ENCODE measurements around the gene FTSJ3.
A peak's percentile ranks its signal among the peaks of the same experiment; 100 is the strongest.
"Not testable (repeated sequence)": the region's sequence is repeated elsewhere in the genome, so short reads cannot be mapped to it uniquely, and the experiment has no call there.

The FTSJ3 gene

DNA sequence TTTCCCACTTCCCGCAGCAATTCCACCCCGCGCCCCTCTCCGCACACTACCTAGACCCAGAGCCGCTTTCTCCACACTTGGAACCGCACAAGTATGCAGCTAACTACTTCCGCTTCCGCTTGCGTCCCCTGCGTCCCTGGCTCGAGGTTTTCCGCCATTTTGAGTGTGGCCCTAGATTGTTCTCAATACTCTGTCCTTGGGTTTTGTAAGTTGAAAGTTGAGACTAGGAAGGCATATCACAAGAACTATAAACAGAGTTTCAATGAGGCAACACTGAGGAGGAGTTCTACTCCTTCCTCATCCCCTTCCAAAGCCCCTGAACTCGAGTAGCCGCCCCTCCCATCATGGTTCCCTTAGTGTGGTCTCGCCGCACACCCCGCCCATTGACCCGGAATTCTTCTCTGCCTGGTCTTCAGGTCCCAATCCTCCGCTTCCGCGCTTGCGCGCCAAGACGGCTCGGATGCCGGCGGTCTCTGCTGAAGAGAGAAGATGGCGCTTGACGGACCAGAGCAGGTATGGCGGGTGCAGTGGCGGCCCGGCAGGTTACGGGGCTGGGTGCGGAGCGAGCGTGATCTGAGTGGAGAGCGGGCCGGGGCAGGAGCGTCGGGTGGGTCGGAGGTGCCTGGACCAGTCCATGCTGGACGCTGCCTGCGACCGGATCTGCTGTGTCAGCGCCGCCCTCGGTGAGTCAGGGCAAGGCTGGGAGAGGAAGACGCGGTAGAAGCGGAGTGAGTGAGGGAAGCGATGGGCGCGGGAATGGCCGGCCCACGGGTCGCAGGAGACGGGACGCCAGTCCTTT, at the start of gene FTSJ3, which contains the start of gene PSMC5:
FTSJ3 (minus strand) TSS at position 662 of the 799 bp plus-strand sequence. CDS start 761 bp downstream, outside the sequence.
PSMC5 (plus strand) TSS at position 430 of the 799 bp plus-strand sequence; CDS start at position 490, 60 bp downstream.
- TF ChIP-seq GATA2 (IDR thresholded peaks at IDR 0.05; ENCODE audit: low read depth, low read length): no peak
- no peak for TF ChIP-seq GATA3 (IDR thresholded peaks at IDR 0.05; ENCODE audit: low read depth, low read length)

- TF ChIP-seq GATA2, GATA3 (IDR thresholded peaks at IDR 0.05; ENCODE audit: low read depth, low read length): not testable (repeated sequence)
Observed at GRCh38 chr17:63873577-63873976, 46.1 kb upstream of the FTSJ3 start, which contains the start of gene CSH2. TSS of gene CSH2 (minus strand) at chr17:63873677. CDS start at chr17:63873614, 63 bp downstream.

- no peak for TF ChIP-seq GATA2 (IDR thresholded peaks at IDR 0.05; ENCODE audit: low read depth, low read length)
- TF ChIP-seq GATA3 (IDR thresholded peaks at IDR 0.05; ENCODE audit: low read depth, low read length): no peak
Observed at GRCh38 chr17:63859257-63859656, 31.8 kb upstream of the FTSJ3 start.

DNA sequence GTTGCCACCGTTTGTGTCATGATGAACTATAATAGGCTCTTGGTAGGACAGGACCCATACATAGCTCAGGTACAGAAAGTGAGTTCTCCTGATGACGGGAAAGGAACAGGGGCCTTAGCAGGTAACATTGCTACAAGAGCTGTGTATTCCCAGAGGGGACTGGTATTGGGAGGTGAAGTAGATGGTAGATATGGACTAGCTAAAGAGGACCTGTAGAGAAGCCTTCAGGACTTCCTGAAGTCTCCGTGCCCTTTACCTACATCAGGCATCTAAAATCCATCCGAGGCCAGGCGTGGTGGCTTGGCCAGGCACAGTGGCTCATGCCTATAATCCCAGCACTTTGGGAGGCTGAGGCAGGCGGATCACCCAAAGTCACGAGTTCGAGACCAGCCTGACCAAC, 27.7 kb upstream of the FTSJ3 start:
- no peak for TF ChIP-seq GATA2 (IDR thresholded peaks at IDR 0.05; ENCODE audit: low read depth, low read length)
- TF ChIP-seq GATA3 (IDR thresholded peaks at IDR 0.05; ENCODE audit: low read depth, low read length): no peak

GRCh38 chr17:63854709-63855108, 27.2 kb upstream of the FTSJ3 start:
- TF ChIP-seq GATA2 (IDR thresholded peaks at IDR 0.05; ENCODE audit: low read depth, low read length): no peak
- no peak for TF ChIP-seq GATA3 (IDR thresholded peaks at IDR 0.05; ENCODE audit: low read depth, low read length)

GRCh38 chr17:63853260-63853659, 25.8 kb upstream of the FTSJ3 start:
- no peak for TF ChIP-seq GATA2 (IDR thresholded peaks at IDR 0.05; ENCODE audit: low read depth, low read length)
- no peak for TF ChIP-seq GATA3 (IDR thresholded peaks at IDR 0.05; ENCODE audit: low read depth, low read length)

GRCh38 chr17:63850401-63850800, 22.9 kb upstream of the FTSJ3 start:
- TF ChIP-seq GATA2 (IDR thresholded peaks at IDR 0.05; ENCODE audit: low read depth, low read length) (no peak), GATA3 (IDR thresholded peaks at IDR 0.05; ENCODE audit: low read depth, low read length) (no peak)

DNA sequence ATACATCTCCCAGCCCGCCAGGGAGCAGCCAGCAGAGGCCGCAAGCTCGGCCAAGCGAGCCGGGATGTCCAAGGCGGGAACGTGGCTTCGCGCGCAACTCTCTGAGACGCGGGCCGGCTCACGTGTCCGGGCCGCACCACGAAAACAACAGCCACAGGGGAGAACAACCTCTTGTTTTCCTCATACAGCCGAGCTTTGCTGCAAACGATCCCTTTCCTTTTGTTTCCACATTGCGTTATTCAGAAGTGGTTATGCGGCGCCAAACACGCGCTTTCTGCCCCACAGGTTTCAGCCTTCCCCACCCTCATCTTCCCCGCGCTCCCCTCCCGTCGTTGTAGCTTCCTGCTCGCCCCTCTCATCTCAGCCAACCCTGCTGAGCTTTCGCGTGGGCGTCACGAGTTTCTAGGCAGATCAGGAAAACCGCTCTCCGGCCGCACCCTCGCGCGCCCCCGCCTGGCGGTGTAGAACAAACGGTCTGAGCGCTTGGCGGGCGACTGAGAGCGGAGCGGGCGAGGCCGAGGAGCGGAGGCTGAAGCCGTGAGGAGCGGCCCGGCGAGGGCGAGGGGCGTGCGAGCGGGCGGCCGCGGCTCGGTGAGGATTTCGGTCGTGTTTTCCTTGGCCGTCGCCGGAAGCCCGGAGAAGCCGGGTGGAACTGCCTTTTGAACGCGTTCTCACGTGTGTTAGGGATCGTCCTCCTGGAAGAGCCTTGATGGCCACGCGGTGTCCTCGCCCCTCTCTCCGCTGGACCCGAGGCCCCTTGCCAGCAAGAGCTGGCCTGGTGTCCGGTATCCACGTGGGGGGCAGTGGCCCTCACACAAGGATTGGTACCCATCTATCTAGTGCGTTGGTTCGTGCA, 21.6 kb upstream of the FTSJ3 start:
- TF ChIP-seq GATA2 (IDR thresholded peaks at IDR 0.05; ENCODE audit: low read depth, low read length) (no peak), GATA3 (IDR thresholded peaks at IDR 0.05; ENCODE audit: low read depth, low read length) (no peak)

DNA sequence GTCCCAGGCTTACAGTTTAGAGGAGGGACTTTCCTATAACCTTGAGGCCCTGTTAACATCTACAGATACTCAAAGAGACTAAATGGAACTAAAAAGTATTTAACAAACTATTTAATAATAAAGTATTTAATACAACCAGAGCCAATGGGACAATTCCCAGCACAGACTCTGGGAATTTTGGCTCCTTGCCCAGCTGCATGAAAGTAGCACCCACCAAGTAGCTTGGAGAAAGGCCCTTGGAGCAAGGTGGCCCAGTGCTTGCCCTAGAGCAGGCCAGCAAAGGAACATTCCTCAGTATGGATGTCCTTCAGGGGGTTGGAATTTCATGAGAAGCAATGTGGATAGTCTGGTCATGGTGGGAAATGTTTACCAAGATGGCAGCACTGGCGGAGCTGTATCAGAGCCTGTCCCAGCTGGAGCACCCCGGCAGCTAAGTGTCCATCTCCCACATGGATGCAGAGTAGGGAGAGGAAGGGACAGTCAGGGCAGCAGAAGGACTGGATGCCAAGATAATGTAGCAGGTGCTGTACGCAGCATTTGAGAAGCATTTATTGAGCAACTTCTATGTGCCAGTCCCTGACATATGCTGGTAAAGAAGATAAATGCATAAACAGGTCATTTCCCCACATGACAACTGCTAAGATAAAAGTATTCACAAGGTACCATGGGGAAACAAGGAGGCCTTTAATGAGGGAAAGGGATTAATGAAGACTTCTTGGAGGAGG, 20.2 kb upstream of the FTSJ3 start:
- TF ChIP-seq GATA3 (IDR thresholded peaks at IDR 0.05; ENCODE audit: low read depth, low read length) (no peak), GATA2 (IDR thresholded peaks at IDR 0.05; ENCODE audit: low read depth, low read length) (no peak)

- TF ChIP-seq GATA2 (IDR thresholded peaks at IDR 0.05; ENCODE audit: low read depth, low read length) (no peak), GATA3 (IDR thresholded peaks at IDR 0.05; ENCODE audit: low read depth, low read length) (no peak)
Observed at GRCh38 chr17:63845509-63845908, 18.0 kb upstream of the FTSJ3 start.

DNA sequence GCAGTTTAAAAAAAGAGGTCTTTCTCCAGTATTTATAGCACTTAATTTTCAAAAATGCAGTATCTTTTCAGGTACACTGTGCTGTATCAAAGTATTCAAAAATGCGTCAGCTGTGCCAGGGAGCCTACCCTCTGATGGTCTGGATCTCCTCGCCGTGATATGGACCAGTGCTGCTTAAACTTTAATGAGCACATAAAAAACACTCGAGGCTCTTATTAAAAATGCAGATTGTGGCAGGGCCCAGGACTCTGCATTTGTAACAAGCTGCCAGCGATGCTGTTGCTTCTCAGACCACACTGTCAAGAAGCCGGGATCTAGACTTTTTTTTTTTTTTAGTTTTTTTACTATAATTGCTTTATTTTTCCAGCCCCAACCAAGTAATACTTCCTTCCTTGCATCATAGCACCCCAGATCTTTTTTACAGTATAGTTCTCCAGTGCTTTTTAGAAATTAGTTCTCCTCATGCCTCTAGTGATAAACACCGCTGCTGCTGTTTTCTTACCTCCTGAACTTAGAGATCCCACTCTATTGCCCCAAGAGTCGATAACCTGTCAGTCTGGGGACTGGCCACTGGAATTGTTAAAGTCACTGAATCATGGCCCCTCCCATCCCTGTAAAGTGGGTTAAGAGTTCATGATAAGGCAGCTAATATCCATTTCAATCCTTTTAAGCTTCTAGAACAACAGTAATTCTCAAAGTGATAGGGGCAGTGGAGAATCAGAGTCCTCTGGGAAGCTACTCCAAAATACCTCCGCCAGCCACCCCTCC, 16.6 kb upstream of the FTSJ3 start:
- no peak for TF ChIP-seq GATA3 (IDR thresholded peaks at IDR 0.05; ENCODE audit: low read depth, low read length)
- no peak for TF ChIP-seq GATA2 (IDR thresholded peaks at IDR 0.05; ENCODE audit: low read depth, low read length)

DNA sequence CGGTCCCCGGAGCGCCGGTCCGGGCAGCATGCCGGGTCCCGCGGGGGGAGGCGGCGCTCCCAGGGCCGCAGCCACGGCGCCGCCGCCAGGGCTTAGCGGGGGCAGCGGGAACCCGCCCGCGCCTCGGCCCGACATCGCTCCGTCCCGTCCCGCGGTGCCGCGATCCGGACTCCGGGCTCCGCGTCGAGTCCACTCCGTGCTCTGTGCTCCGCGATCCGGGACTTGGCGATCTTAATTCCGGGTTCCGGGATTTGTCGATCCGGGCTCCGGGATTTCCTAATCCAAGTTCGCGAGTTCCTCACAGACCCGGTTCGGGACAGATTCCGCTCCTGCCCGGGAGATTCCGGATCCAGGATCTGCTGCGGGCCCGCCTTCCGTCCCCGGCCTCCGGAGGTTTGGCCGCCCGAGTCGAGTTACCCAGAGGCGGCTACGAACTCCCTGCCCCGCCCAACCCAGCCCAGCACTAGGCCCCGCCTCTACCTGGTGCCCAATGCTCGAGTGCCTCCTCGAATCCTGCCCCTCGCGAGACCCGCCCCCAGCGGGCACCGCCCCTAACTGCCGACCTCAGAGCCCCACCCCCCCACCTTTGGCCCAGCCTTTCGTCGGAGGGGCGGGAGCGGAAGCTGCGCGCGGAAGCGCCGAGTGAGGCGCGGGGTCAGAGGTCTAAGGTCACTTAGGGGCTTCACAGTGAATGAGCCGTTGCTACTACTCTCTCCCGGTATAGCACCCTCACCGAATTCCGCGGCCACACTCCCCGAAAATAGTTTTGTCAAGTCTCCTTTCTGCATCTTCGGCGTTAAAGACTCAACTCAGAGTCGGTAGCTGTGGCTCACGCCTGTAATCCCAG, 15.3 kb upstream of the FTSJ3 start, which contains the start of gene SMARCD2:
SMARCD2 (minus strand) TSS at position 146 of the 847 bp plus-strand sequence; CDS start at position 135, 11 bp downstream.
- TF ChIP-seq GATA3 (IDR thresholded peaks at IDR 0.05; ENCODE audit: low read depth, low read length) (no peak), GATA2 (IDR thresholded peaks at IDR 0.05; ENCODE audit: low read depth, low read length) (peak; percentile 34)
